ENCODE data around the gene MEFV. TPM values are rescaled to one million over a fixed set of nuclear protein-coding genes. Genes with fewer than 3 reads are reported as not detected.

MEFV gene
- total and polyA plus RNA-seq, 2 donors (not counting 3 experiments of a cell fraction or from before 2014, with no cell fraction given): not detected

DNA sequence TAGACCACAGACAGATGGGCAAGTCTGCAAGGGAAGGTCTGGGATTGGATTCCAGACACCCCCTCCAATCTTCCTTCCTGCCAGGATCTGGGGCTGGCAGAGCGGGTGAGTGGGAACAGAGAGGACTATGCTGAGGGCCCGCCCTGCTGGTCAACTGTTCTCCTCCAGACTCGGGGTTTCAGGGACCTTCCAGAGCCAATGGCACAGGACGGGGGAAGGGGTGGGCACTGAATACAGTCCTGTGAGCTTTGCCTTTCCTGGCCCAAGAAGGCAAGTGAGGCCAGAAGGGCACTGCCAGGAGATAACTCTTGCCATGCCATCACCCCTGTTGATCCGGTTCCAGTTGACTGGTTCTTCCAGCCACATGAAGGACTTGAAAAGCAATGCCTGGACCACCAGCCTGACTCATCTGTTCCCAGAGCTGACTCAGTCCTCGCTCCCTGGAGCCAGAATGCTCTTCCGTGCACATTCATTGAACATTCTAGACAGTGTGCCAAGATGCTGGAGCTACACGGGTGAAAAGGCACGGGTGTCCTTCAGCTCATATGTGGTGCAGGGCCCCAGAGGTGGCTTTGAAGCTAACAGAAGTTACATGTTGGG is 533 bp upstream of the MEFV start:
- DNase-seq (ENCODE audit: low read depth, low spot score) (no peak), FAIRE-seq (no peak)
- CTCF ChIA-PET: no interaction called here
- H3K79me2 ChIP-seq (ENCODE audit: control insufficient read depth, insufficient read depth, low read length): no peaks in the 10 kb centered on the region
- no peak overlapping the region for H3K27ac ChIP-seq (ENCODE audit: insufficient read depth, low read depth, low read length)
- dilution Hi-C loops (cut with MboI; ENCODE audit: extremely low pct_ligation_motif_present, low sequenced_read_pairs): no loop called here
- POLR2A ChIA-PET: no interaction called here
- no TSS peak for BruUV-seq (replicated peaks)
- no peaks in the 10 kb centered on the region for H3K9me1 ChIP-seq (replicated peaks; ENCODE audit: control insufficient read depth, extremely low read depth, insufficient read depth, low read length)
- no peaks in the 10 kb centered on the region for H3K4me1 ChIP-seq (ENCODE audit: control insufficient read depth, extremely low read depth, insufficient read depth, low read length)
- no peak overlapping the region for H3K4me2 ChIP-seq (ENCODE audit: insufficient read depth, low read length)
- H4K20me1 ChIP-seq (replicated peaks; ENCODE audit: control insufficient read depth, extremely low read depth, insufficient read depth, low read length): no peaks in the 10 kb centered on the region
- H3K9ac ChIP-seq (replicated peaks; ENCODE audit: extremely low read depth, insufficient read depth, low read length): no peak overlapping the region
- peaks cover 0 to 4% of the 10 kb centered on the region in 2 experiments for H3K27me3 ChIP-seq (ENCODE audit: control insufficient read depth in 2 of 2, insufficient read depth in 2 of 2, low read length in 2 of 2)
- intact Hi-C loops (cut with micrococcal nuclease): no loop called here
- H3K4me3 ChIP-seq (replicated peaks in 1 of 3; ENCODE audit: insufficient read depth in 1 of 3, low read depth in 1 of 3, low read length in 3 of 3): no peak overlapping the region
- no peaks in the 10 kb centered on the region for H3K36me3 ChIP-seq (ENCODE audit: control insufficient read depth in 2 of 2, extremely low read depth in 1 of 2, insufficient read depth in 2 of 2, low read length in 2 of 2)
- no peaks in the 10 kb centered on the region for H3K9me3 ChIP-seq (replicated peaks; ENCODE audit: control insufficient read depth, insufficient read depth, low read length)
- H2AFZ ChIP-seq (ENCODE audit: low read depth, low read length): no peak overlapping the region
- TF ChIP-seq EZH2 (IDR thresholded peaks at IDR 0.05; ENCODE audit: borderline replicate concordance, low read depth, low read length, severe bottlenecking) (no peak), POLR2AphosphoS5 (IDR thresholded peaks at IDR 0.05; ENCODE audit: insufficient read depth, low read depth, low read length) (no peak), GATA2 (IDR thresholded peaks at IDR 0.05; ENCODE audit: insufficient read depth, insufficient read length, low read depth, low read length) (no peak), JUN (IDR thresholded peaks at IDR 0.05; ENCODE audit: borderline replicate concordance, insufficient read depth, insufficient read length, low read depth) (no peak), MYC (IDR thresholded peaks at IDR 0.05; ENCODE audit: low read depth, low read length) (no peak), POLR2A (IDR thresholded peaks at IDR 0.05; ENCODE audit: low read depth, low read length) (no peak)

DNA sequence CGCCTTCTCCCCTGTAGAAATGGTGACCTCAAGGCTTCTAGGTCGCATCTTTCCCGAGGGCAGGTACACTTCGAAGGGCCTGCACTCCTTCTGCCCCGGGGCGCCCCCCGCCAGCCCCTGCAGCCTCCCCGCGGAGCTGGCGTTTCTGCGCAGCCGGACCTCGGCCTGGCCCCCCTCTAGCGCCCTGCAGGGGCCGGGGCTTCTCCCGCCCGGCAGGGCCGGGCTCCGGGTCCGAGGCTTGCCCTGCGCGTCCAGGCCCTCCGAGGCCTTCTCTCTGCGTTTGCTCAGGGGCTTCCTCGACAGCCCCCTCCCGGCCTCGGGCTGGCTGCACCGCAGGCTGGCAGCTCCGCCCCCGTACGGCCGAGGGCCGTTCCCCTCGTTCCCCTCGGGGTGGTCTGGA is 2.1 kb downstream of the MEFV start:
- BruUV-seq (replicated peaks): no TSS peak
- POLR2A ChIA-PET: no interaction called here
- CTCF ChIA-PET: no interaction called here
- dilution Hi-C loops (cut with MboI; ENCODE audit: extremely low pct_ligation_motif_present, low sequenced_read_pairs): no loop called here
- Histone ChIP-seq H3K9ac (replicated peaks; ENCODE audit: extremely low read depth, insufficient read depth, low read length) (no peak overlapping the region), H4K20me1 (replicated peaks; ENCODE audit: control insufficient read depth, extremely low read depth, insufficient read depth, low read length) (no peaks in the 10 kb centered on the region), H3K27me3 (ENCODE audit: control insufficient read depth in 2 of 2, insufficient read depth in 2 of 2, low read length in 2 of 2) (peaks cover 0 to 4% of the 10 kb centered on the region in 2 experiments), H3K9me1 (replicated peaks; ENCODE audit: control insufficient read depth, extremely low read depth, insufficient read depth, low read length) (no peaks in the 10 kb centered on the region), H3K4me3 (replicated peaks in 1 of 3; ENCODE audit: insufficient read depth in 1 of 3, low read depth in 1 of 3, low read length in 3 of 3) (no peak overlapping the region), H3K4me2 (ENCODE audit: insufficient read depth, low read length) (no peak overlapping the region), H3K27ac (ENCODE audit: insufficient read depth, low read depth, low read length) (no peak overlapping the region), H3K79me2 (ENCODE audit: control insufficient read depth, insufficient read depth, low read length) (no peaks in the 10 kb centered on the region), H3K36me3 (ENCODE audit: control insufficient read depth in 2 of 2, extremely low read depth in 1 of 2, insufficient read depth in 2 of 2, low read length in 2 of 2) (no peaks in the 10 kb centered on the region), H2AFZ (ENCODE audit: low read depth, low read length) (no peak overlapping the region), H3K4me1 (ENCODE audit: control insufficient read depth, extremely low read depth, insufficient read depth, low read length) (no peaks in the 10 kb centered on the region), H3K9me3 (replicated peaks; ENCODE audit: control insufficient read depth, insufficient read depth, low read length) (no peaks in the 10 kb centered on the region)
- FAIRE-seq (no peak), DNase-seq (ENCODE audit: low read depth, low spot score) (no peak)
- TF ChIP-seq MYC (IDR thresholded peaks at IDR 0.05; ENCODE audit: low read depth, low read length): no peak
- TF ChIP-seq MAX (IDR thresholded peaks at IDR 0.05; ENCODE audit: insufficient read depth, insufficient read length): no peak
- no peak for TF ChIP-seq GATA2 (IDR thresholded peaks at IDR 0.05; ENCODE audit: insufficient read depth, insufficient read length, low read depth, low read length)
- no peak for TF ChIP-seq FOS (IDR thresholded peaks at IDR 0.05; ENCODE audit: borderline replicate concordance, insufficient read depth, low read length)
- no peak for TF ChIP-seq POLR2A (IDR thresholded peaks at IDR 0.05; ENCODE audit: low read depth, low read length)
- TF ChIP-seq EZH2 (IDR thresholded peaks at IDR 0.05; ENCODE audit: borderline replicate concordance, low read depth, low read length, severe bottlenecking): no peak
- TF ChIP-seq CTCF (IDR thresholded peaks at IDR 0.05; ENCODE audit: extremely low read depth in 1 of 2, insufficient read depth in 1 of 2, low read depth in 1 of 2, low read length in 2 of 2): no peak
- no peak for TF ChIP-seq JUN (IDR thresholded peaks at IDR 0.05; ENCODE audit: borderline replicate concordance, insufficient read depth, insufficient read length, low read depth)
- no peak for TF ChIP-seq POLR2AphosphoS5 (IDR thresholded peaks at IDR 0.05; ENCODE audit: insufficient read depth, low read depth, low read length)
- intact Hi-C loops (cut with micrococcal nuclease): no loop called here
